GM12874 (cell line): ENCODE data around the gene CCDC126.

ENCODE experiments used
- TF ChIP-seq, protein P1 (sequence below): IDR thresholded peaks from 2 replicates; pipeline ENCODE4 v1.5.1; 2011; ENCODE audit warnings: low read depth, mild to moderate bottlenecking, control low read depth, low read length, moderate library complexity; ENCODE audit not compliant: insufficient read depth

The CCDC126 gene

DNA sequence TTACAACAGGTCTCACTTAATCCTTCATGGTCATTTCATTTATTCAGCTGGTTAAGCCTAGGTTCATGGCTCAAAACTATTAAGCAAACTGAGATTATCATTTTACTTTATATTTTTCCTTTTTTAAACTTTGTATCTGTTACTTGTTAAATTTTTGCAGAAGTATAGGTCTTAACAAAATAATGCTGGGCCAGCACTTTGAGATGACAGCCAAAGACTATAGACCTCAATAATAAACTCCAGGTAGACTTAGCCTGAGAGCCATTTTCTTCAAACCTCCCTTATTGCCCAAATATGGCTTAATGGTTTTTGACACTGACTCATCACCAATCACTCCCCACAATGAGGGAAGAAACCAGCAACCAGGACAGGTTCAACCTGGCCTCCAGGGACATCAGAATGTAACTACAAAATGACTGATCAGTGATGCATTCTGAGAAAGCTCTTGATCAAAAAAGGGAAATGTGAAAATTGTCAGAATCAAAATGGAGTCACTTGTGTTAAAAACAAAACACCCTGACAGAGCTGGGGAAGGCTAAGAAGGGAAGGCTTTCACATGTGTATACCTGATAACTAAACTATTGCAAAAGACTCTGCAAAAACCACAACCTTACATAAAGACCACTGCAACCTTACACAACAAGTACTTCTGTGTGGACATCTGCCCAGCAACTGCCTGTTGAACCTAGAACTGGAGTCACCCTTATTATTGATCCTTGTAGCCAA lies 2.1 kb upstream of the CCDC126 start:
- TF ChIP-seq, protein P1, sequence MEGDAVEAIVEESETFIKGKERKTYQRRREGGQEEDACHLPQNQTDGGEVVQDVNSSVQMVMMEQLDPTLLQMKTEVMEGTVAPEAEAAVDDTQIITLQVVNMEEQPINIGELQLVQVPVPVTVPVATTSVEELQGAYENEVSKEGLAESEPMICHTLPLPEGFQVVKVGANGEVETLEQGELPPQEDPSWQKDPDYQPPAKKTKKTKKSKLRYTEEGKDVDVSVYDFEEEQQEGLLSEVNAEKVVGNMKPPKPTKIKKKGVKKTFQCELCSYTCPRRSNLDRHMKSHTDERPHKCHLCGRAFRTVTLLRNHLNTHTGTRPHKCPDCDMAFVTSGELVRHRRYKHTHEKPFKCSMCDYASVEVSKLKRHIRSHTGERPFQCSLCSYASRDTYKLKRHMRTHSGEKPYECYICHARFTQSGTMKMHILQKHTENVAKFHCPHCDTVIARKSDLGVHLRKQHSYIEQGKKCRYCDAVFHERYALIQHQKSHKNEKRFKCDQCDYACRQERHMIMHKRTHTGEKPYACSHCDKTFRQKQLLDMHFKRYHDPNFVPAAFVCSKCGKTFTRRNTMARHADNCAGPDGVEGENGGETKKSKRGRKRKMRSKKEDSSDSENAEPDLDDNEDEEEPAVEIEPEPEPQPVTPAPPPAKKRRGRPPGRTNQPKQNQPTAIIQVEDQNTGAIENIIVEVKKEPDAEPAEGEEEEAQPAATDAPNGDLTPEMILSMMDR: no peak

GRCh38 chr7:23598296-23598695 lies 1.1 kb downstream of the CCDC126 start:
- TF ChIP-seq, protein P1: no peak

DNA sequence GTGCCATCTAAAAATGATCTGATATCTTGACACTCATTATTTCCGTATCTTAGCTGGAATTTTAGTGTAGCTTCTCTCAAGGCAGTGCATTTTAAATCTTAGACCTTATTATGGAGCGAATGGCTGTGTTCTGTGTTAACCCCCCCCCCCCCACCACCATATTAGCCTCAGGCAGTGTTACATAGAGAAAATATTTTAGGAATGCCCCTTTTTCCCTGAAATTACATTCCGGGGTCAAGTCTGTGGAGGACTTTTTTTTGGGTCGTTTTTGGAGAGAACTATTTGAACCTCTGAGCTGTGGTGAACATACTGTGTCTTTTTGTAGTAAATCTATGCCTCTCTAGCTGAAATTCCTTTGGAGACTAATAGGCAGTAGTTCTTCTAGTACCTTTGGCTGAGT lies 3.1 kb downstream of the CCDC126 start:
- TF ChIP-seq, protein P1: no peak

DNA sequence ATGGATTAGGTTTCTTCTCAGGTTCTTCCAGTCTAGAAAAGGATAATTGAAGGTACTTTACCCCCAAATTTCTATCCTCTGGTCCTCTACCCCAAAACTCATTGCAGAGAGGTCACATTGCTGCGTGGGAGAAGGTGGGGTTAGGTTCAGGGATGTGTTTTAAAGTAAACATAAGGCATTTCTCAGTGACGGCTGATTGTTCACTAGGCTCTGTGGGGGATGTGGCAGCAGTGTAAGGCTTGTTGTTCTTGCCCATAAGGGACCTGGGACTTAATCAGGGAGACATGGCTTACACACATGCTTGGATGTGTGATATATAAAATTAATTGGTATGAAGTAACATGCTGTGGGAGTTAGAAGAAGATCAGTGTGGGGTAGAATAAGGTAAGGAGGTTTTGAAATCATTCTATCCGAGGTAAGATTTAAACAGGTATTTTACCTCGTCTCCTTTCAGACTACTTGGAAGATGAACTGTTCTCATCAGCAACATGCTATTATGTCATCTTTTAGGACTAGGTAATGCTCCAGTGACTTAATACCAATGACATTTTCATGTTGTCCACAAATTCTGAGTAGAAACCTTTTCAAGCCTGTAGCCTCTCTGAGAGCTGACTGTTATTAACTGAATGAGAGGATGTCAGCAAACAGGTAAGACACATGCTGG lies 6.6 kb downstream of the CCDC126 start:
- TF ChIP-seq, protein P1: no peak

GRCh38 chr7:23604296-23604640 lies 7.1 kb downstream of the CCDC126 start:
- TF ChIP-seq, protein P1: no peak

DNA sequence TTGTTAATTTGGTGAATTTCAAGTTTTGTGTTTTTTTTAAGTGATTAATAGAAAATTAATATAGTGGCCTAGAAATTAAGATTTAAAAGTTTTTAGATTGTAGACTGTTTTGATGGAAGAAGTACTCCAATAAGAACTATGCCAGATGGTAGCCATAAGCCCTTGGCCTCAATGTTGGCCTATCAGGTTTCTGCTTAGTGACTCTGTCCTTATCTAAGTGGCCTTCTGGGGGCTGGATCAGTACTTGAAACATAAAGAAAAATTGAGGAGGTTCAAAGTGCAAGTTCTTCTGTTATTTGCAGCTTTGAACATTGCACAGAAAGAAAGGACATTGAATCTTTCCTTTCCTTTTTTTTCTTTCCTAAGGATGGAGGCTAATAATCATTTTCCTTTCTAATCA lies 9.9 kb downstream of the CCDC126 start:
- TF ChIP-seq, protein P1: no peak

- TF ChIP-seq, protein P1: no peak
Observed at GRCh38 chr7:23607866-23608265, 10.7 kb downstream of the CCDC126 start.
